GDM1 (cell line): ENCODE results near the gene TSSC4.

Source experiments
- DNase-seq: peaks from one replicate; lab custom pipeline; 2025; lab: John Stamatoyannopoulos, UW

TSSC4 gene

GRCh38 chr11:2447951-2448650, 47.6 kb downstream of the TSSC4 start:
- no peak for DNase-seq

GRCh38 chr11:2448661-2449547, 48.4 kb downstream of the TSSC4 start:
- DNase-seq: no peak

- no peak for DNase-seq
These were observed 49.2 kb downstream of the TSSC4 start for GRCh38 chr11:2449548-2450320.

GRCh38 chr11:2450321-2451041, 49.9 kb downstream of the TSSC4 start:
- DNase-seq: no peak

GRCh38 chr11:2451336-2451735, 50.8 kb downstream of the TSSC4 start:
- DNase-seq: no peak

- no peak for DNase-seq
These were observed 51.4 kb downstream of the TSSC4 start for GRCh38 chr11:2451916-2452315.

- no peak for DNase-seq
These were observed 51.9 kb downstream of the TSSC4 start for GRCh38 chr11:2452321-2453012.

GRCh38 chr11:2453436-2453835, 52.9 kb downstream of the TSSC4 start:
- DNase-seq: no peak
